SK-N-MC (cell line): ENCODE measurements around the gene SLC1A5.

Experiments
- DNase-seq: peaks from one replicate; pipeline ENCODE4 v3.0.0-alpha.2; 2011; ENCODE audit warnings: low read depth, low spot score
- H3K27ac ChIP-seq: fragments of 200-600 bp; sonication (generic); 2 replicates; pipeline ENCODE4 v1.5.1; 2016; ENCODE audit warnings: mixed run types
- H3K36me3 ChIP-seq: fragments of 200-600 bp; sonication (generic); 2 replicates; pipeline ENCODE4 v1.6.1; 2017; ENCODE audit warnings: antibody characterized with exemption, low read length, mixed read lengths; ENCODE audit not compliant: insufficient read depth
- H3K4me3 ChIP-seq: fragments of 200-600 bp; sonication (generic); 2 replicates; pipeline ENCODE4 v1.5.1; 2016
- H3K9ac ChIP-seq: fragments of 200-600 bp; sonication (generic); 2 replicates; pipeline ENCODE4 v1.8.0; 2017; ENCODE audit warnings: mixed run types, mixed read lengths; ENCODE audit not compliant: insufficient read length
- H3K9me3 ChIP-seq: fragments of 200-600 bp; sonication (generic); 2 replicates; pipeline ENCODE4 v1.6.1; 2017; ENCODE audit warnings: low read depth, mild to moderate bottlenecking, antibody characterized with exemption, low read length, moderate library complexity, mixed read lengths
- EZH2 ChIP-seq: fragments of 200-600 bp; sonication (generic); IDR thresholded peaks from one replicate; pipeline ENCODE4 v1.6.1; 2017; ENCODE audit warnings: antibody characterized with exemption
- FOXP2 ChIP-seq: optimal IDR thresholded peaks from 2 replicates; pipeline ENCODE3; 2011; ENCODE audit warnings: mild to moderate bottlenecking, moderate library complexity; ENCODE audit not compliant: insufficient read depth; ENCODE audit errors: extremely low read length, control extremely low read depth
- POLR2AphosphoS5 ChIP-seq: IDR thresholded peaks from 2 replicates; pipeline ENCODE4 v1.6.1; 2012; ENCODE audit warnings: mild to moderate bottlenecking, low read depth, low read length, borderline replicate concordance

The SLC1A5 gene

GRCh38 chr19:46733690-46734292, 54.6 kb downstream of the SLC1A5 start:
- DNase-seq = no peak
- TF ChIP-seq FOXP2 (no peak), EZH2 (no peak), POLR2AphosphoS5 (no peak)
- Histone ChIP-seq H3K9ac (no peak overlapping the region), H3K36me3 (peaks cover 78% of the 10 kb centered on the region), H3K4me3 (no peak overlapping the region), H3K27ac (no peak overlapping the region), H3K9me3 (no peaks in the 10 kb centered on the region)

GRCh38 chr19:46732966-46733689, 55.3 kb downstream of the SLC1A5 start:
- Histone ChIP-seq H3K36me3 (peaks cover 78% of the 10 kb centered on the region), H3K4me3 (no peak overlapping the region), H3K27ac (no peak overlapping the region), H3K9me3 (no peaks in the 10 kb centered on the region), H3K9ac (no peak overlapping the region)
- TF ChIP-seq FOXP2 (no peak), POLR2AphosphoS5 (no peak), EZH2 (no peak)
- DNase-seq = no peak

DNA sequence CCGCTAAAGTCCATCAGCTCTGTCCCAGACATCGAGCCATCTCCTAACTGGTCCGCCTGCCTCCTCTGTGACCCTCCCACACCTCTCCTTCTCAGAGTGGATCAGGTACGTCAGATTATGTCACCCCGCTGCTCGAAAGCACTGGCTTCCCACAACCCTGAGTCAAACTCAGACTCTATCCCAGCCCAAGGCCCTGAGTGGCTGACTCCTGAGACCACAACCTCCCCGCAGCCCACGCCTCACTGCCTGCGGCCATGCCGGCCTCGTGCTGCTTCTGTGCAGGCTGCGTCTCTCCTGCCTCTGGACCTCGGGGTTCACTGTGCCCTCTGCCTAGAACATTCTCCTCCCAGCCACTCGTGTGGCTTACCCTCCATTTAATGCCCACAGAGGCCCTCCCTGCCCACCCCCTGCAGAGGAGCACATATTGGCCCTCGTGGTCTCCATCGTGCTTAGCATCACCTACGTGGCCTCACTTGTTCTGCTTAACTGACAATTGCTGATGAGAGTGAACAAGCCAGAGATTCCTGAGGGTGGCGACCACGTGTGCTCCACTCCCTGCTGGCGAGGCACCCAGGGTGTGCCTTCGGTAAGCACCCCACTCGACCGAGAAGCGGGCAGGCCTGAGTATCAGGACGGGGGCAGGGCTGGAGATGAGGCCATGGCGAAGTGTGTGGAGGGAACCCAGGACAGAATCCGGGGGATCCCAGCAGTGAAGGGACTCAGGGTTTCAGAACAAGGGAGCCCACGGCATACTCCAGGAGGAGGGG, 56.0 kb downstream of the SLC1A5 start:
- H3K27ac ChIP-seq = no peak overlapping the region
- no peak for TF ChIP-seq POLR2AphosphoS5
- TF ChIP-seq EZH2 = no peak
- no peak for TF ChIP-seq FOXP2
- peaks cover 79% of the 10 kb centered on the region for H3K36me3 ChIP-seq
- no peak overlapping the region for H3K4me3 ChIP-seq
- no peak for DNase-seq
- H3K9me3 ChIP-seq = no peaks in the 10 kb centered on the region
- no peak overlapping the region for H3K9ac ChIP-seq

- no peaks in the 10 kb centered on the region for H3K9me3 ChIP-seq
- H3K36me3 ChIP-seq = peaks cover 79% of the 10 kb centered on the region
- DNase-seq = no peak
- H3K4me3 ChIP-seq = no peak overlapping the region
- no peak overlapping the region for H3K27ac ChIP-seq
- H3K9ac ChIP-seq = no peak overlapping the region
- TF ChIP-seq EZH2 (no peak), FOXP2 (no peak), POLR2AphosphoS5 (no peak)
Observed at GRCh38 chr19:46731584-46731983, 56.8 kb downstream of the SLC1A5 start.

GRCh38 chr19:46731007-46731501, 57.3 kb downstream of the SLC1A5 start:
- H3K36me3 ChIP-seq = peaks cover 81% of the 10 kb centered on the region
- TF ChIP-seq FOXP2 (no peak), POLR2AphosphoS5 (no peak), EZH2 (no peak)
- no peak overlapping the region for H3K27ac ChIP-seq
- no peak overlapping the region for H3K4me3 ChIP-seq
- H3K9ac ChIP-seq = no peak overlapping the region
- DNase-seq = no peak
- no peaks in the 10 kb centered on the region for H3K9me3 ChIP-seq

GRCh38 chr19:46730595-46730994, 57.8 kb downstream of the SLC1A5 start:
- no peaks in the 10 kb centered on the region for H3K9me3 ChIP-seq

DNA sequence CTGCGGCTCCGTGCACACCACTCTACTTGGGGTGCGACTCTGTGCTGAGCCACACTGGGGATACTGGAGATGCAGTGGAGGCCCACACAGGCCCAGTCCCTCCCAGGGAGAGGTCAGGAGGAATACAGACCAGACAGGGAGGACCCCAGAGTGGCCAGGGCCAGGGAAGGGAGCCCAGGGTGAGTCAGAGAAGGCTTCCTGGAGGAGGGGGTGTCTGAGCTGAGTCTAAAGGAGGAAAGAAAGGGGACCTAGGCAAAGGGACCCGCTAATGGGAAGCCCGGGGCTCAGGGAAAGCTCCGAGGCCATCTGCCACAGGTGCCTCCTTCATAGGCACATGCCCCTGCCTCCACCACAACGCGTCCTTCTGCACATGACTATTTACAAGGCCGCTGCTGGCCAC, 58.2 kb downstream of the SLC1A5 start:
- Histone ChIP-seq H3K36me3 (peaks cover 89% of the 10 kb centered on the region), H3K27ac (no peak overlapping the region)
- TF ChIP-seq EZH2 = no peak
- TF ChIP-seq POLR2AphosphoS5 = no peak
- TF ChIP-seq FOXP2 = no peak

More at GRCh38 chr19:46730595-46730994, 57.8 kb downstream of the SLC1A5 start:
- H3K27ac ChIP-seq = no peak overlapping the region
- TF ChIP-seq POLR2AphosphoS5 = no peak
- TF ChIP-seq FOXP2 = no peak
- no peak for TF ChIP-seq EZH2
- no peak for DNase-seq
- peaks cover 85% of the 10 kb centered on the region for H3K36me3 ChIP-seq
- no peak overlapping the region for H3K4me3 ChIP-seq
- H3K9ac ChIP-seq = no peak overlapping the region

GRCh38 chr19:46729696-46730095, 58.7 kb downstream of the SLC1A5 start:
- H3K36me3 ChIP-seq = peaks cover 94% of the 10 kb centered on the region
- H3K27ac ChIP-seq = no peak overlapping the region
- H3K4me3 ChIP-seq = no peak overlapping the region
- H3K9ac ChIP-seq = no peak overlapping the region
- H3K9me3 ChIP-seq = no peaks in the 10 kb centered on the region
- DNase-seq = no peak
- TF ChIP-seq POLR2AphosphoS5 = no peak
- TF ChIP-seq FOXP2 = no peak
- TF ChIP-seq EZH2 = no peak

More for the DNA sequence above, 58.2 kb downstream of the SLC1A5 start:
- no peak overlapping the region for H3K4me3 ChIP-seq
- no peaks in the 10 kb centered on the region for H3K9me3 ChIP-seq
- DNase-seq = no peak
- H3K9ac ChIP-seq = no peak overlapping the region
